Mesendoderm (in vitro differentiated cells): Measurements from ENCODE around the gene APBA1.

Experiments
- DNase-seq: peaks from one replicate; pipeline ENCODE4 v3.0.0; 2013
- H2AK5ac ChIP-seq: 2 replicates; pipeline ENCODE4 v1.6.1; 2013; ENCODE audit warnings: low read length, inconsistent platforms
- H2BK120ac ChIP-seq: 2 replicates; pipeline ENCODE4 v1.6.1; 2013; ENCODE audit warnings: low read depth, mild to moderate bottlenecking, low read length, moderate library complexity, mixed read lengths
- H2BK15ac ChIP-seq: replicated peaks from 2 replicates; pipeline ENCODE4 v1.6.1; 2013; ENCODE audit warnings: low read depth, mild to moderate bottlenecking, moderate library complexity
- H2BK5ac ChIP-seq: 2 replicates; pipeline ENCODE4 v1.6.1; 2013; ENCODE audit warnings: low read length, inconsistent platforms
- H3K18ac ChIP-seq: 2 replicates; pipeline ENCODE4 v1.6.1; 2013; ENCODE audit warnings: mild to moderate bottlenecking, low read length, mixed read lengths
- H3K23ac ChIP-seq: one replicate; pipeline ENCODE4 v1.6.1; 2013; ENCODE audit warnings: low read length
- H3K27ac ChIP-seq: 2 replicates; pipeline ENCODE4 v1.5.1; 2013; ENCODE audit warnings: low read depth, mild to moderate bottlenecking, inconsistent platforms, low read length, moderate library complexity
- H3K27me3 ChIP-seq: 2 replicates; pipeline ENCODE4 v1.6.1; 2013; ENCODE audit warnings: low read length, control low read depth, mild to moderate bottlenecking, inconsistent platforms; ENCODE audit not compliant: insufficient read depth, poor library complexity
- H3K36me3 ChIP-seq: 2 replicates; pipeline ENCODE4 v1.6.1; 2013; ENCODE audit warnings: low read length, inconsistent platforms; ENCODE audit not compliant: control insufficient read depth, insufficient read depth
- H3K4ac ChIP-seq: one replicate; pipeline ENCODE4 v1.6.1; 2013; ENCODE audit warnings: low read depth, mild to moderate bottlenecking, low read length, moderate library complexity
- H3K4me1 ChIP-seq: 2 replicates; pipeline ENCODE4 v1.6.1; 2013; ENCODE audit warnings: low read depth, low read length, inconsistent platforms; ENCODE audit not compliant: control insufficient read depth
- H3K4me2 ChIP-seq: 2 replicates; pipeline ENCODE4 v1.6.1; 2013; ENCODE audit warnings: low read length
- H3K4me3 ChIP-seq: 2 replicates; pipeline ENCODE4 v1.5.1; 2013; ENCODE audit warnings: mild to moderate bottlenecking, low read length
- H3K56ac ChIP-seq: one replicate; pipeline ENCODE4 v1.6.1; 2013; ENCODE audit warnings: low read length
- H3K79me1 ChIP-seq: 2 replicates; pipeline ENCODE4 v1.6.1; 2013; ENCODE audit warnings: low read length, inconsistent platforms
- H3K79me2 ChIP-seq: 2 replicates; pipeline ENCODE4 v1.6.1; 2013; ENCODE audit warnings: mild to moderate bottlenecking, low read length; ENCODE audit not compliant: control insufficient read depth, insufficient read depth
- H3K9ac ChIP-seq: 2 replicates; pipeline ENCODE4 v1.6.1; 2013; ENCODE audit warnings: low read length, inconsistent platforms
- H4K5ac ChIP-seq: one replicate; pipeline ENCODE4 v1.6.1; 2013; ENCODE audit warnings: low read length
- H4K8ac ChIP-seq: one replicate; pipeline ENCODE4 v1.6.1; 2013; ENCODE audit warnings: low read depth, mild to moderate bottlenecking, control low read depth, low read length, moderate library complexity
- WGBS: extraction: QIAGEN DNeasy Blood & Tissue Kit; methylation state at CpG from one replicate; pipeline ENCODE4 v1.1.7; 2013; ENCODE audit warnings: low lambda C conversion rate, missing lambda C conversion rate; ENCODE audit not compliant: insufficient coverage; ENCODE audit errors: extremely low coverage; 5-methylcytosine and 5-hydroxymethylcytosine counted together

The APBA1 gene

GRCh38 chr9:69556707-69557106, 115.5 kb downstream of the APBA1 start:
- DNase-seq = no peak
- Histone ChIP-seq H3K79me1 (no peaks in the 10 kb centered on the region), H3K27ac (no peak overlapping the region), H4K8ac (no peak overlapping the region), H3K4ac (no peak overlapping the region), H3K56ac (no peak overlapping the region), H3K79me2 (no peaks in the 10 kb centered on the region), H3K23ac (no peak overlapping the region), H2AK5ac (no peak overlapping the region), H4K5ac (no peak overlapping the region), H3K27me3 (no peaks in the 10 kb centered on the region), H2BK15ac (no peak overlapping the region), H3K18ac (no peak overlapping the region), H2BK5ac (no peak overlapping the region), H3K4me2 (no peak overlapping the region), H3K36me3 (no peaks in the 10 kb centered on the region), H3K4me3 (no peak overlapping the region), H2BK120ac (no peak overlapping the region), H3K9ac (no peak overlapping the region), H3K4me1 (no peaks in the 10 kb centered on the region)
- WGBS = no CpG with 5 or more reads among the region's 4 CpGs

- Histone ChIP-seq H3K79me2 (no peaks in the 10 kb centered on the region), H3K4ac (no peak overlapping the region), H3K23ac (no peak overlapping the region), H3K79me1 (no peaks in the 10 kb centered on the region), H3K4me1 (no peaks in the 10 kb centered on the region), H4K8ac (no peak overlapping the region), H4K5ac (no peak overlapping the region), H3K4me3 (no peak overlapping the region), H3K18ac (no peak overlapping the region), H2BK5ac (no peak overlapping the region), H3K56ac (no peak overlapping the region), H2BK120ac (no peak overlapping the region), H3K9ac (no peak overlapping the region), H3K27me3 (no peaks in the 10 kb centered on the region), H3K4me2 (no peak overlapping the region), H3K36me3 (no peaks in the 10 kb centered on the region), H3K27ac (no peak overlapping the region), H2BK15ac (no peak overlapping the region), H2AK5ac (no peak overlapping the region)
- no peak for DNase-seq
These were observed 116.4 kb downstream of the APBA1 start for GRCh38 chr9:69555802-69556201.

- Histone ChIP-seq H3K4me2 (no peak overlapping the region), H4K5ac (no peak overlapping the region), H3K4ac (no peak overlapping the region), H3K27me3 (no peaks in the 10 kb centered on the region), H3K4me1 (no peaks in the 10 kb centered on the region), H2BK15ac (no peak overlapping the region), H3K56ac (no peak overlapping the region), H3K9ac (no peak overlapping the region), H3K27ac (no peak overlapping the region), H2BK120ac (no peak overlapping the region), H2AK5ac (no peak overlapping the region), H4K8ac (no peak overlapping the region), H3K18ac (no peak overlapping the region), H3K79me1 (no peaks in the 10 kb centered on the region), H3K36me3 (no peaks in the 10 kb centered on the region), H3K79me2 (no peaks in the 10 kb centered on the region), H3K23ac (no peak overlapping the region), H3K4me3 (no peak overlapping the region), H2BK5ac (no peak overlapping the region)
- WGBS = no CpG with 5 or more reads among the region's 6 CpGs
- DNase-seq = no peak
These were observed 117.2 kb downstream of the APBA1 start for GRCh38 chr9:69554945-69555344.

GRCh38 chr9:69549310-69550202, 122.6 kb downstream of the APBA1 start:
- H3K36me3 ChIP-seq = no peaks in the 10 kb centered on the region
- no peak overlapping the region for H3K18ac ChIP-seq
- no peak overlapping the region for H3K4ac ChIP-seq
- no peaks in the 10 kb centered on the region for H3K79me1 ChIP-seq
- peak; percentile 71 for DNase-seq
- H3K56ac ChIP-seq = no peak overlapping the region
- H3K27ac ChIP-seq = no peak overlapping the region
- no peaks in the 10 kb centered on the region for H3K4me1 ChIP-seq
- H2AK5ac ChIP-seq = no peak overlapping the region
- H4K8ac ChIP-seq = no peak overlapping the region
- no peak overlapping the region for H2BK5ac ChIP-seq
- WGBS = no CpG with 5 or more reads among the region's 14 CpGs
- no peak overlapping the region for H4K5ac ChIP-seq
- no peak overlapping the region for H3K4me2 ChIP-seq
- no peak overlapping the region for H2BK15ac ChIP-seq
- H3K27me3 ChIP-seq = no peaks in the 10 kb centered on the region
- no peak overlapping the region for H2BK120ac ChIP-seq
- no peaks in the 10 kb centered on the region for H3K79me2 ChIP-seq
- H3K9ac ChIP-seq = no peak overlapping the region
- no peak overlapping the region for H3K23ac ChIP-seq
- H3K4me3 ChIP-seq = no peak overlapping the region

- no peak overlapping the region for H4K8ac ChIP-seq
- WGBS = no CpG with 5 or more reads among the region's 3 CpGs
These were observed 123.5 kb downstream of the APBA1 start for GRCh38 chr9:69548681-69549080.

GRCh38 chr9:69546265-69546664, 125.9 kb downstream of the APBA1 start:
- H3K18ac ChIP-seq = no peak overlapping the region
- H3K4me3 ChIP-seq = no peak overlapping the region
- H3K4me2 ChIP-seq = no peak overlapping the region
- H3K27ac ChIP-seq = no peak overlapping the region
- no peak overlapping the region for H2BK120ac ChIP-seq
- H3K56ac ChIP-seq = no peak overlapping the region
- whole genome bisulfite sequencing = no CpG with 5 or more reads among the region's 4 CpGs
- no peak overlapping the region for H2BK5ac ChIP-seq
- no peak overlapping the region for H3K23ac ChIP-seq
- DNase-seq = peak; percentile 65
- peak overlapping the region; percentile 36 for H3K4ac ChIP-seq
- H3K9ac ChIP-seq = no peak overlapping the region
- H3K4me1 ChIP-seq = no peaks in the 10 kb centered on the region
- no peak overlapping the region for H4K8ac ChIP-seq
- H3K79me1 ChIP-seq = no peaks in the 10 kb centered on the region
- H3K36me3 ChIP-seq = no peaks in the 10 kb centered on the region
- no peaks in the 10 kb centered on the region for H3K79me2 ChIP-seq
- no peak overlapping the region for H2BK15ac ChIP-seq
- no peaks in the 10 kb centered on the region for H3K27me3 ChIP-seq
- H2AK5ac ChIP-seq = no peak overlapping the region
- H4K5ac ChIP-seq = no peak overlapping the region

More at GRCh38 chr9:69548681-69549080, 123.5 kb downstream of the APBA1 start:
- Histone ChIP-seq H3K4ac (no peak overlapping the region), H3K18ac (no peak overlapping the region), H3K56ac (no peak overlapping the region), H3K4me2 (no peak overlapping the region), H3K36me3 (no peaks in the 10 kb centered on the region), H3K9ac (no peak overlapping the region), H3K79me1 (no peaks in the 10 kb centered on the region), H3K79me2 (no peaks in the 10 kb centered on the region), H2BK15ac (no peak overlapping the region), H2AK5ac (no peak overlapping the region), H3K4me1 (no peaks in the 10 kb centered on the region), H3K23ac (no peak overlapping the region), H3K4me3 (no peak overlapping the region), H4K5ac (no peak overlapping the region), H2BK120ac (no peak overlapping the region), H3K27me3 (no peaks in the 10 kb centered on the region), H3K27ac (no peak overlapping the region), H2BK5ac (no peak overlapping the region)
- no peak for DNase-seq
